Upper lobe of right lung (tissue), 1 donor: Measurements from ENCODE around the gene IQCF5. TPM values are rescaled to one million over a fixed set of nuclear protein-coding genes. Genes with fewer than 3 reads are reported as not detected.
"Not testable (repeated sequence)": the region's sequence is repeated elsewhere in the genome, so short reads cannot be mapped to it uniquely, and the experiment has no call there.

Experiments
- ATAC-seq: fragments of 200-7000 bp; cut with Tn5 transposase; one replicate; pipeline ENCODE4 v1.9.1; 2020; ENCODE audit warnings: mild to moderate bottlenecking, moderate library complexity
- DNase-seq: peaks from one replicate; pipeline ENCODE4 v3.0.0-alpha.2; 2020
- H3K27ac ChIP-seq: fragments of 200-600 bp; one replicate; pipeline ENCODE4 v1.8.0; 2022
- H3K27me3 ChIP-seq: fragments of 200-600 bp; one replicate; pipeline ENCODE4 v1.8.0; 2022; ENCODE audit warnings: mild to moderate bottlenecking
- H3K36me3 ChIP-seq: fragments of 200-600 bp; one replicate; pipeline ENCODE4 v1.8.0; 2022
- H3K4me1 ChIP-seq: fragments of 200-600 bp; one replicate; pipeline ENCODE4 v1.8.0; 2022
- H3K4me3 ChIP-seq: fragments of 200-600 bp; one replicate; pipeline ENCODE4 v1.8.0; 2022; ENCODE audit warnings: mild to moderate bottlenecking
- H3K9me3 ChIP-seq: fragments of 200-600 bp; one replicate; pipeline ENCODE4 v1.8.0; 2022
- CTCF ChIP-seq: fragments of 200-600 bp; IDR thresholded peaks from one replicate; pipeline ENCODE4 v1.8.0; 2022; ENCODE audit warnings: antibody characterized with exemption
- intact Hi-C: fragments of 100-400 bp; cut with DNase I; formaldehyde crosslinking; loops from one replicate; pipeline ENCODE4 v1.11.0; 2022
- total RNA-seq: library from RNA; stranded (reverse); fragmentation: NEBNext Ultra II Directional; extraction: Animal tissue kit (Norgen Biotek cat#: 25700); gene quantifications from one replicate; pipeline ENCODE4 v1.2.1, GENCODE V29; 2021
- donor health status: DM: no; HTN: yes; CAD: no; lungs with severe emphysema.

The IQCF5 gene
- total RNA-seq, 1 donor from 2014 or later = not detected

DNA sequence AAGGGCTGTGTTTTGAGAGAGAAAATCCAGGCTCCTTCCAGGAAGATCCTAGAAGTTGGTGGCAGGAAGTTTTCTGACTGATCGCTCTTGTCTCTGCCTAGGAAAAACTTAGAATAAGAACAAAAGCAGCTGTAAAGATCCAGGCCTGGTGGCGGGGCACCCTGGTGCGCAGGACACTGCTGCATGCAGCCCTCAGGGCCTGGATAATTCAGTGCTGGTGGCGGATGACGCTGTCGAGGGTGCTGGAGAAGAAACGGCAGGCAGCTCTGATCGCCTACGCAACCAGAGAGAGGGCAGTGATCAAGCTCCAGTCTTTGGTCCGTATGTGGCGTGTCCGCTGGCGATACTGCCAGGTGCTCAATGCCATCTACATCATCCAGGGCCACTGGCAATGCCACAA, 12.5 kb downstream of the IQCF5 start:
- Histone ChIP-seq H3K4me1 (no peaks in the 10 kb centered on the region), H3K27ac (no peak overlapping the region), H3K9me3 (no peaks in the 10 kb centered on the region), H3K4me3 (no peak overlapping the region), H3K27me3 (peaks cover 7% of the 10 kb centered on the region), H3K36me3 (no peaks in the 10 kb centered on the region)
- no peak for TF ChIP-seq CTCF
- ATAC-seq = no peak
- intact Hi-C loops = no loop called here
- DNase-seq = no peak

DNA sequence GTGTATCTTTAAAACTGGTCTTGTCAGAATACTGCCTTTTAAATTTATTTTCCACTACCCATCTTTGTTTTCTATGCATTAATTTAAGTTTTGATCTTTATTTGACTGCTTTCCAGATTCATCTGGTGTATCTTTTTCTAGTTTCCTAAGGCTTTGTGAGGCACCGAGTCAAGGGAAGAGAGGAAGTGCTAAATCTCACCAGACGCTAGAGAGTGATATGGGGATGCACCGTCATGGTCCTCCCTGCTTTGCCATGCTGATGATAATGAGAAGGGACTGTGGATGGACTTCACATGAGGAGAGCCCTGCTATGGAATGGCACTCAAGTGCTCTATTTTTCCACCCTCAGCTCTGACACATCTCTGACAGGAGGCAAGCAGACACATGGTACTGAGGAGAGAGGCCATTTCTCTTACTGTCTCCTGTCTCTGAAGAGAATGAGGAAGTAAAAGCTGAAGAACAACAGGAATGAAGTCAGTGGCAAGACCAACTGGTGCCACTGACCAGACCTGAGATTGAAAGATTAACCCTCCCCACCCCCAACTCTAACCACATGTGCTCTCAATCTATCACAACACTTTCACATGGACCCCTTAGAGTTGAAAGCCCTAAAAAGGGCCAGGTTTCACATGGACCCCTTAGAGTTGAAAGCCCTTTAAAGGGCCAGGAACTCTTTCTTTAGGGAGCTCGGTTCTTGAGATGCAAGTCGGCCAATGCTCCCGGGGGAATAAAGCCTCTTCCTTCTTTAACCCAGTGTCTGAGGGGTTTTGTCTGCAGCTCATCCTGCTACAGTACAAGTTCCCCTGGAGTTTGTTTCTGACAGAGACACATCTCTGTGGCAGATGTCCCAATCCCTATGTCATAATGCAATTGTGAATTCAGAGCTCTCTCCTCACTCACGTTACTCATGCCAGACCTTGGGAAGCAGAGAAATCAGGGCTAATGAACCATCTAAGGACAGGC, 14.4 kb downstream of the IQCF5 start, which contains the start of gene IQCF2:
IQCF2 (plus strand) TSS at position 913 of the 963 bp plus-strand sequence. CDS start 52 bp downstream, outside the sequence.
- Histone ChIP-seq H3K4me1 (no peaks in the 10 kb centered on the region), H3K9me3 (no peaks in the 10 kb centered on the region), H3K36me3 (no peaks in the 10 kb centered on the region), H3K27ac (no peak within 1 kb of the TSS), H3K4me3 (no peak within 1 kb of the TSS), H3K27me3 (no peaks in the 10 kb centered on the region)
- ATAC-seq (no peak), DNase-seq (no peak)
- TF ChIP-seq CTCF = no peak
- intact Hi-C loops = no loop called here

GRCh38 chr3:51855411-51855810, 20.0 kb downstream of the IQCF5 start:
- H3K9me3 ChIP-seq, H3K4me1 ChIP-seq, H3K4me3 ChIP-seq, ATAC-seq, intact Hi-C loops, H3K27ac ChIP-seq, H3K27me3 ChIP-seq, DNase-seq, H3K36me3 ChIP-seq: not testable (repeated sequence)

DNA sequence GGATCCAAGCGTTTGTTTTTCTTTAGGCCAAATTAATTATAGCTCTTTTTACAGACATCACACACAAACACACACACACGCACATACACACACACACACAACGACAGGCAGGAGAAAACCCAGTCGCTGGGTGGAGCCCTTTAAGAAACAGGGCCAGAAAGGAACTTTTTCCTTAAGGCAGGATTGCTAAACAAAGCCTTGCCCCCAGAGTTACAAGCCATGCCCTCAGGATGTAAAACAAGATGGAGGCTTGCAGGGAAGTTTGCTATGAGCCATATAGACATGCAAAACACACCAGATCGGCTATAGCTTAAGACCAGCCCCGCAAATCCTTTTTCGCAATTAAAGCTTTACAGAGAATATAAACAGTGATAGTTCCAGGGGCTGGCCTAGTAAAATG, 30.3 kb downstream of the IQCF5 start:
- DNase-seq (no peak), ATAC-seq (no peak)
- Histone ChIP-seq H3K36me3 (no peaks in the 10 kb centered on the region), H3K27ac (no peak overlapping the region), H3K4me1 (no peaks in the 10 kb centered on the region), H3K27me3 (no peaks in the 10 kb centered on the region), H3K4me3 (no peak overlapping the region), H3K9me3 (peaks cover 4% of the 10 kb centered on the region)
- intact Hi-C loops = no loop called here
- TF ChIP-seq CTCF = no peak

DNA sequence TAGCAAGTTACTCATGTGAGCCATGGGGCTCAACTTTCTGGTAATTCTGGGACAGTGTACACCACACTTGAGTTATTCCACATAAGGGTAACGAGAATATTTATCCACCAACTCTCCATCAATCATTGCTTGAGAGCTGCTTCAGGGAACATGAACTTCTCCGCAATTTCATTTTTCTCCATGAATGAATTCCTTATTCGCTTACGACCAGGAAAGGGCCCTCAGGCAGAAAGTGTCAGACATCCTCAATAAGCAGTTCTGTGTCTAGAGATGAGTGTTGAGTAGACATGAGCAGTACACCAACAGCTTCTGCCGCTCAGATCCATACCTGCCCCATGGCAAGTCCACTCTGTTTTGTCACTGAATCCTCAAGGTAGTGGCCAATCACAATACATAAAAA, 38.8 kb downstream of the IQCF5 start:
- Histone ChIP-seq H3K4me1 (no peaks in the 10 kb centered on the region), H3K9me3 (no peaks in the 10 kb centered on the region), H3K4me3 (no peak overlapping the region), H3K27me3 (peaks cover 4% of the 10 kb centered on the region), H3K36me3 (no peaks in the 10 kb centered on the region), H3K27ac (no peak overlapping the region)
- intact Hi-C loops = no loop called here
- DNase-seq (no peak), ATAC-seq (no peak)
- no peak for TF ChIP-seq CTCF

DNA sequence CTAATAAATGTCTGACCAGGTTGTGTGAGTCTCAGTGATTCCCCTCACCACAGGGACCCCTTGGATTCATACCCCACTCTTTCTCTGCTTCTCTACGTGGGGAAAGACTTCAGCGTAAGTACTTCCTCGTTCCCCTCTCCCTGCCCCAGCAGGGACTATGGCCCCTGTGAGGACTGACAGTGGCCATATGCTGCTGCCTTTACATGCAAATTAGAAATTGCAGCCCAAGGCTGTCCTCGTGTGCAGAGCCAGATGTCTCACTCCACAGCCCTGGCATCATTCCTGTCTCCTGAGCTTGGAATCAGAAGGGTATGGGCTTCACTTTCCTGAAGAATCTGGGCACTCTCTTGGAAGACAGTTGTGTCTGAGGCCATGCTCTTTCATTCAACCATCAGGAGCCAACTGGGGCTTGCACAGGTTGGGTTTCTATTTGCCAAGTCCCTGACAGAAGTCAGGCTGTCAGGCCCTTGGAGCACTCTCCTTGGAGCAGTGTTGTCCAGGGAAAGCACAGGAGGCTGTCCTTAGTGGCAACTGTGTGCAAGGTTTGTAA, 44.5 kb downstream of the IQCF5 start:
- ATAC-seq = no peak
- H3K27ac ChIP-seq = no peak overlapping the region
- peaks cover 4% of the 10 kb centered on the region for H3K9me3 ChIP-seq
- TF ChIP-seq CTCF = no peak
- H3K4me3 ChIP-seq = no peak overlapping the region
- no peaks in the 10 kb centered on the region for H3K4me1 ChIP-seq
- intact Hi-C loops = no loop called here
- no peaks in the 10 kb centered on the region for H3K27me3 ChIP-seq
- no peaks in the 10 kb centered on the region for H3K36me3 ChIP-seq
- DNase-seq = no peak
